Middle frontal gyrus (tissue), 1 donor: ENCODE measurements around the gene KIF26A.

Source experiments
- DNase-seq: peaks from one replicate; pipeline ENCODE4 v3.0.0-alpha.2; 2015; ENCODE audit warnings: low spot score; ENCODE audit errors: extremely low spot score

Gene KIF26A

GRCh38 chr14:104191409-104191997 lies 53.1 kb downstream of the KIF26A start:
- no peak for DNase-seq

GRCh38 chr14:104192146-104192882 lies 53.9 kb downstream of the KIF26A start:
- DNase-seq = no peak

- DNase-seq = no peak
Observed at GRCh38 chr14:104192883-104193245, 54.5 kb downstream of the KIF26A start.

GRCh38 chr14:104194016-104194415 lies 55.6 kb downstream of the KIF26A start:
- DNase-seq = no peak

- DNase-seq = no peak
Observed at GRCh38 chr14:104194716-104195115, 56.3 kb downstream of the KIF26A start.

GRCh38 chr14:104195361-104195760 lies 57.0 kb downstream of the KIF26A start:
- no peak for DNase-seq

- no peak for DNase-seq
Observed at GRCh38 chr14:104195878-104196277, 57.5 kb downstream of the KIF26A start.

GRCh38 chr14:104196461-104197140 lies 58.2 kb downstream of the KIF26A start:
- DNase-seq = no peak

- no peak for DNase-seq
Observed at GRCh38 chr14:104197449-104198247, 59.3 kb downstream of the KIF26A start.

- DNase-seq = no peak
Observed at GRCh38 chr14:104199266-104199895, 61.0 kb downstream of the KIF26A start.

GRCh38 chr14:104200106-104200505 lies 61.7 kb downstream of the KIF26A start:
- DNase-seq = no peak

- DNase-seq = no peak
Observed at GRCh38 chr14:104200591-104200990, 62.2 kb downstream of the KIF26A start.

- DNase-seq = no peak
Observed at GRCh38 chr14:104201063-104201462, 62.7 kb downstream of the KIF26A start.

- no peak for DNase-seq
Observed at GRCh38 chr14:104201496-104201895, 63.1 kb downstream of the KIF26A start.

- no peak for DNase-seq
Observed at GRCh38 chr14:104202259-104203070, 64.1 kb downstream of the KIF26A start.

- no peak for DNase-seq
Observed at GRCh38 chr14:104203071-104203425, 64.7 kb downstream of the KIF26A start.

GRCh38 chr14:104204660-104205149 lies 66.3 kb downstream of the KIF26A start:
- no peak for DNase-seq

GRCh38 chr14:104205781-104206180 lies 67.4 kb downstream of the KIF26A start:
- DNase-seq = no peak

- no peak for DNase-seq
Observed at GRCh38 chr14:104206281-104206904, 68.0 kb downstream of the KIF26A start.
